ENCODE data around the gene NCAPG. TPM values are rescaled to one million over a fixed set of nuclear protein-coding genes. Genes with fewer than 3 reads are reported as not detected.
A peak's percentile ranks its signal among the peaks of the same experiment; 100 is the strongest.

NCAPG gene, protein sequence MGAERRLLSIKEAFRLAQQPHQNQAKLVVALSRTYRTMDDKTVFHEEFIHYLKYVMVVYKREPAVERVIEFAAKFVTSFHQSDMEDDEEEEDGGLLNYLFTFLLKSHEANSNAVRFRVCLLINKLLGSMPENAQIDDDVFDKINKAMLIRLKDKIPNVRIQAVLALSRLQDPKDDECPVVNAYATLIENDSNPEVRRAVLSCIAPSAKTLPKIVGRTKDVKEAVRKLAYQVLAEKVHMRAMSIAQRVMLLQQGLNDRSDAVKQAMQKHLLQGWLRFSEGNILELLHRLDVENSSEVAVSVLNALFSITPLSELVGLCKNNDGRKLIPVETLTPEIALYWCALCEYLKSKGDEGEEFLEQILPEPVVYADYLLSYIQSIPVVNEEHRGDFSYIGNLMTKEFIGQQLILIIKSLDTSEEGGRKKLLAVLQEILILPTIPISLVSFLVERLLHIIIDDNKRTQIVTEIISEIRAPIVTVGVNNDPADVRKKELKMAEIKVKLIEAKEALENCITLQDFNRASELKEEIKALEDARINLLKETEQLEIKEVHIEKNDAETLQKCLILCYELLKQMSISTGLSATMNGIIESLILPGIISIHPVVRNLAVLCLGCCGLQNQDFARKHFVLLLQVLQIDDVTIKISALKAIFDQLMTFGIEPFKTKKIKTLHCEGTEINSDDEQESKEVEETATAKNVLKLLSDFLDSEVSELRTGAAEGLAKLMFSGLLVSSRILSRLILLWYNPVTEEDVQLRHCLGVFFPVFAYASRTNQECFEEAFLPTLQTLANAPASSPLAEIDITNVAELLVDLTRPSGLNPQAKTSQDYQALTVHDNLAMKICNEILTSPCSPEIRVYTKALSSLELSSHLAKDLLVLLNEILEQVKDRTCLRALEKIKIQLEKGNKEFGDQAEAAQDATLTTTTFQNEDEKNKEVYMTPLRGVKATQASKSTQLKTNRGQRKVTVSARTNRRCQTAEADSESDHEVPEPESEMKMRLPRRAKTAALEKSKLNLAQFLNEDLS
- total RNA-seq (2022) (23.2 and 38.6 TPM in 2 replicates), Bru-seq, nascent RNA (percentile 70 among the genes with signal in this experiment), BruChase-seq, experiment 1, labeled RNA remaining after a 6-hour chase (percentile 70 among the genes with signal in this experiment), BruChase-seq, experiment 2, labeled RNA remaining after a 2-hour chase (percentile 69 among the genes with signal in this experiment)
- long read RNA-seq, full-length matches to known transcripts: 100 of 122 reads
- long read RNA-seq, partial matches to known transcripts: 2 of 122 reads
- long read RNA-seq, other reads (novel, unspliced or antisense): 20 of 122 reads

- ChIA-PET CTCF (interaction anchor here (0.6 to 6.1 kb wide), 8 partner anchors 13 to 1379 kb away, joined by 3 to 50 read pairs (median 4); partner anchors contain the start of gene QDPR), POLR2A (interaction anchor here (0.7 to 8.0 kb wide), 27 partner anchors 8 to 1620 kb away, joined by 3 to 64 read pairs (median 5); partner anchors contain the start of genes LAP3, LCORL, MED28 and QDPR)
- H3K9me3 Mint-ChIP-seq (ENCODE audit: unreplicated experiment): no peaks in the 10 kb centered on the region
- intact Hi-C loops (cut with micrococcal nuclease): loop anchor here (1.0 kb wide), 1 partner anchor 14 kb away; no protein-coding TSS in a partner anchor
- H3K4me1 Mint-ChIP-seq (ENCODE audit: insufficient read depth, unreplicated experiment): peaks cover 38% of the 10 kb centered on the region
- peak within 1 kb of the TSS; percentile 89 for H3K4me3 Mint-ChIP-seq (ENCODE audit: unreplicated experiment)
- H3K27me3 Mint-ChIP-seq (ENCODE audit: insufficient read depth, unreplicated experiment): no peaks in the 10 kb centered on the region
- H3K36me3 Mint-ChIP-seq (ENCODE audit: insufficient read depth, unreplicated experiment): peaks cover 17% of the 10 kb centered on the region
- peak within 1 kb of the TSS; percentile 98 for H3K27ac Mint-ChIP-seq (ENCODE audit: low read depth, unreplicated experiment)
- peak; percentile 100 for DNase-seq (ENCODE audit: unreplicated experiment)
- BruUV-seq (replicated peaks): TSS peak; percentile 63
- TF ChIP-seq, protein P1, sequence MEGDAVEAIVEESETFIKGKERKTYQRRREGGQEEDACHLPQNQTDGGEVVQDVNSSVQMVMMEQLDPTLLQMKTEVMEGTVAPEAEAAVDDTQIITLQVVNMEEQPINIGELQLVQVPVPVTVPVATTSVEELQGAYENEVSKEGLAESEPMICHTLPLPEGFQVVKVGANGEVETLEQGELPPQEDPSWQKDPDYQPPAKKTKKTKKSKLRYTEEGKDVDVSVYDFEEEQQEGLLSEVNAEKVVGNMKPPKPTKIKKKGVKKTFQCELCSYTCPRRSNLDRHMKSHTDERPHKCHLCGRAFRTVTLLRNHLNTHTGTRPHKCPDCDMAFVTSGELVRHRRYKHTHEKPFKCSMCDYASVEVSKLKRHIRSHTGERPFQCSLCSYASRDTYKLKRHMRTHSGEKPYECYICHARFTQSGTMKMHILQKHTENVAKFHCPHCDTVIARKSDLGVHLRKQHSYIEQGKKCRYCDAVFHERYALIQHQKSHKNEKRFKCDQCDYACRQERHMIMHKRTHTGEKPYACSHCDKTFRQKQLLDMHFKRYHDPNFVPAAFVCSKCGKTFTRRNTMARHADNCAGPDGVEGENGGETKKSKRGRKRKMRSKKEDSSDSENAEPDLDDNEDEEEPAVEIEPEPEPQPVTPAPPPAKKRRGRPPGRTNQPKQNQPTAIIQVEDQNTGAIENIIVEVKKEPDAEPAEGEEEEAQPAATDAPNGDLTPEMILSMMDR (IDR thresholded peaks at IDR 0.05; ENCODE audit: unreplicated experiment): no peak
Observed at GRCh38 chr4:17810260-17811077, at the start of gene NCAPG, which contains the start of gene DCAF16. Gene NCAPG, plus strand, starts transcription at chr4:17810979. Its CDS starts 99 bp downstream, at chr4:17811078. Gene DCAF16, minus strand, starts transcription at chr4:17810757. Its CDS starts 6,616 bp downstream, at chr4:17804141.

DNA sequence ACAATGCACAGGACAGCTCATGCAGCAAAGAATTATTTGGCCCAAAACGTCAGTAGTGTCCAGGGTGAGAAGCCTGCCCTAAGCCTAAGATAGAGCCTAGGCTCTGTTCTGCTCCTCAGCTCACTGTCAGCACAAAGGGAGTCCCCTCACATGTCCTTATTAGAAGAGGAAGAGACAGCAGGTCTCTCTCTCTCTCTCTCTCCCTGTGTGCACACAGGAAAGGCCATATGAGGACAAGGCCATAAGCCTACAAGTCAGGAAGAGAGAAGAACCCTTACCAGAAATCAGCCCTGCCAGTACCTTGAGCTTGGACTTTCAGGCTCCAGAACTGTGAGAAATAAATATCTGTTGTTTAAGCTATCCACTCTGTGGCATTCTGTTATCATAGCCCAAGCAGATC is 49.7 kb upstream of the NCAPG start:
- CTCF ChIA-PET: interaction anchor here (0.6 kb wide), 1 partner anchor 1988 kb away, joined by 3 read pairs; no protein-coding TSS in a partner anchor
- H3K36me3 Mint-ChIP-seq (ENCODE audit: insufficient read depth, unreplicated experiment): no peaks in the 10 kb centered on the region
- no TSS peak for BruUV-seq (replicated peaks)
- POLR2A ChIA-PET: no interaction called here
- no peak overlapping the region for H3K4me3 Mint-ChIP-seq (ENCODE audit: unreplicated experiment)
- no peaks in the 10 kb centered on the region for H3K4me1 Mint-ChIP-seq (ENCODE audit: insufficient read depth, unreplicated experiment)
- TF ChIP-seq, protein P1 (IDR thresholded peaks at IDR 0.05; ENCODE audit: unreplicated experiment): no peak
- intact Hi-C loops (cut with micrococcal nuclease): no loop called here
- DNase-seq (ENCODE audit: unreplicated experiment): no peak
- no peaks in the 10 kb centered on the region for H3K9me3 Mint-ChIP-seq (ENCODE audit: unreplicated experiment)
- no peaks in the 10 kb centered on the region for H3K27me3 Mint-ChIP-seq (ENCODE audit: insufficient read depth, unreplicated experiment)
- no peak overlapping the region for H3K27ac Mint-ChIP-seq (ENCODE audit: low read depth, unreplicated experiment)

DNA sequence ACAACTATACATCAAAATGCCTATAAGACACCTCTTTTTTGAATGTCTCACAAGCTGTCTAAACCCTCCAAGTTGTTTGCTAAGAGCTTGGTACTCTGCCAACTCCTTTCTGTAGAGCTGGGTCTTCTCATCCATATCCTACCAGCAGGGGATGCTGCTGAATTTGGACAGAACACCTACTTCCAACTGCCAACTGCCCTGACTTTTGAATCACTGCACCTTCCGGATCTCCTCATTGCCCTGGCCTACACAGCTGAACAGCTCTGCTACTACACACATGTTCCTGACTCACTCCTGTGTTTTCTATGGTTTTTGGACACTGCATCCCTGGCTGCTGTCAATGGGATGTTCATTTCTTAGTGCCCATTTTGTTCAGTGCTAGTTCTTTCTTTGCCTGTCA is 48.1 kb upstream of the NCAPG start:
- no peaks in the 10 kb centered on the region for H3K36me3 Mint-ChIP-seq (ENCODE audit: insufficient read depth, unreplicated experiment)
- TF ChIP-seq, protein P1 (IDR thresholded peaks at IDR 0.05; ENCODE audit: unreplicated experiment): peak; percentile 30
- peak; percentile 65 for DNase-seq (ENCODE audit: unreplicated experiment)
- no peaks in the 10 kb centered on the region for H3K4me1 Mint-ChIP-seq (ENCODE audit: insufficient read depth, unreplicated experiment)
- ChIA-PET CTCF (interaction anchor here (0.6 kb wide), 2 partner anchors 39 to 1556 kb away, joined by 3 read pairs; no protein-coding TSS in a partner anchor), POLR2A (interaction anchor here (0.6 kb wide), 1 partner anchor 620 kb away, joined by 4 read pairs; no protein-coding TSS in a partner anchor)
- no peaks in the 10 kb centered on the region for H3K27me3 Mint-ChIP-seq (ENCODE audit: insufficient read depth, unreplicated experiment)
- H3K4me3 Mint-ChIP-seq (ENCODE audit: unreplicated experiment): no peak overlapping the region
- intact Hi-C loops (cut with micrococcal nuclease): loop anchor here (2.0 kb wide), 1 partner anchor 46 kb away; no protein-coding TSS in a partner anchor
- no peak overlapping the region for H3K27ac Mint-ChIP-seq (ENCODE audit: low read depth, unreplicated experiment)
- BruUV-seq (replicated peaks): no TSS peak
- no peaks in the 10 kb centered on the region for H3K9me3 Mint-ChIP-seq (ENCODE audit: unreplicated experiment)
